ENCODE measurements around the gene NRIP3.
"Not testable (repeated sequence)": the region's sequence is repeated elsewhere in the genome, so short reads cannot be mapped to it uniquely, and the experiment has no call there.

DNA sequence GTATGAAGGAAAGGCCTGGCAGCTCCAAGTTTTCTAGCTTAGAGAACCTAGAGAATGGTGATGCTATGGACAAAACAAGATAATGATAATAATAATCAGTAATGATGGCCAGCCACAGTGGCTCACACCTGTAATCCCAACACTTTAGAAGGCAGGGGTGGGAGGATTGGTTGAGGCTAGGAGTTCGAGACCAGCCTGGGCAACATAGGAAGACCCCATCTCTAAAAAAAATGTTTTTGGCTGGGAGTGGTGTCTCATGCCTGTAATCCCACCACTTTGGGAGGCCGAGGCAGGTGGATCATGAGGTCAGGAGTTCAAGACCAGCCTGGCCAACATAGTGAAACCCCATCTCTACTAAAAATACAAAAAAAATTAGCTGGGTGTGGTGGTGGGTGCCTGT, 68.0 kb downstream of the NRIP3 start:
- TF ChIP-seq CTCF (optimal IDR thresholded peaks at IDR 0.05 in 1 of 3, IDR thresholded peaks at IDR 0.05 in 1 of 3, conservative IDR thresholded peaks at IDR 0.05 in 1 of 3; ENCODE audit: extremely low read depth in 1 of 3, insufficient read depth in 2 of 3, low read length in 3 of 3); EZH2 (IDR thresholded peaks at IDR 0.05; ENCODE audit: low read length): not testable (repeated sequence)
